CD4-positive, alpha-beta T cell (primary cell): ENCODE data around the gene TMEM129. TPM values are rescaled to one million over a fixed set of nuclear protein-coding genes. Genes with fewer than 3 reads are reported as not detected.
A peak's percentile ranks its signal among the peaks of the same experiment; 100 is the strongest.

Source experiments
- ATAC-seq: fragments of 200-7000 bp; cut with Tn5 transposase; one replicate; pipeline ENCODE4 v1.10.0; 2022; ENCODE audit warnings: mild to moderate bottlenecking; ENCODE audit not compliant: poor library complexity
- CTCF ChIA-PET: fragments of 350-600 bp; sonication (Branson Sonifier 250); formaldehyde crosslinking; loops from one replicate; lab custom pipeline; 2021; ENCODE audit warnings: antibody characterized with exemption, inconsistent platforms; lab: Charles Lee
- POLR2A ChIA-PET: fragments of 350-600 bp; sonication (Branson Sonifier 250); formaldehyde crosslinking; loops from one replicate; lab custom pipeline; 2021; ENCODE audit warnings: antibody characterized with exemption, inconsistent platforms; lab: Charles Lee
- DNase-seq, 14 experiments: peaks; one replicate each; pipeline ENCODE4 v3.0.0-alpha.2; 2013 to 2020; ENCODE audit warnings: mixed read lengths in 2 of 14
- H3K27ac ChIP-seq, 2 donors: one replicate each; pipeline versions ENCODE4 v1.5.1 to v1.7.0; 2013; ENCODE audit warnings: low read length in 2 of 2, low read depth in 1 of 2, mild to moderate bottlenecking in 1 of 2
- H3K27me3 ChIP-seq, 2 experiments: 1 replicate in 1 of 2; 2 replicates in 1 of 2; pipeline versions ENCODE4 v1.6.1 to v1.7.0; 2013; ENCODE audit warnings: low read length in 2 of 2, control low read depth in 1 of 2, mild to moderate bottlenecking in 1 of 2, moderate library complexity in 1 of 2; ENCODE audit not compliant: insufficient read depth in 2 of 2, control insufficient read depth in 1 of 2
- H3K36me3 ChIP-seq: one replicate; pipeline ENCODE4 v1.6.1; 2013; ENCODE audit warnings: low read length, control low read depth; ENCODE audit not compliant: insufficient read depth
- H3K4me1 ChIP-seq: one replicate; pipeline ENCODE4 v1.6.1; 2013; ENCODE audit warnings: low read length, control low read depth; ENCODE audit not compliant: insufficient read depth
- H3K4me3 ChIP-seq: one replicate; pipeline ENCODE4 v1.5.1; 2013; ENCODE audit warnings: mild to moderate bottlenecking, low read length, moderate library complexity
- H3K9me3 ChIP-seq, 2 experiments: 1 replicate in 1 of 2; 2 replicates in 1 of 2; pipeline versions ENCODE4 v1.6.1 to v1.7.0; 2013; ENCODE audit warnings: low read length in 2 of 2, mild to moderate bottlenecking in 2 of 2, control low read depth in 1 of 2, moderate library complexity in 1 of 2; ENCODE audit not compliant: control insufficient read depth in 1 of 2, insufficient read depth in 1 of 2
- H3K27ac Mint-ChIP-seq: one replicate; pipeline ENCODE4 v1.8.0; 2020; ENCODE audit warnings: mixed read lengths
- H3K27me3 Mint-ChIP-seq: one replicate; pipeline ENCODE4 v1.8.0; 2021; ENCODE audit warnings: mixed read lengths
- H3K36me3 Mint-ChIP-seq: one replicate; pipeline ENCODE4 v1.8.0; 2021; ENCODE audit warnings: low read depth, mixed read lengths
- H3K4me1 Mint-ChIP-seq: one replicate; pipeline ENCODE4 v1.8.0; 2021; ENCODE audit warnings: low read depth, mixed read lengths
- H3K4me3 Mint-ChIP-seq: one replicate; pipeline ENCODE4 v1.8.0; 2020; ENCODE audit warnings: mild to moderate bottlenecking, mixed read lengths
- H3K9me3 Mint-ChIP-seq: one replicate; pipeline ENCODE4 v1.8.0; 2020; ENCODE audit warnings: mixed read lengths
- intact Hi-C, 2 experiments: fragments of 100-400 bp; cut with DNase I in 1 of 2; cut with micrococcal nuclease in 1 of 2; formaldehyde crosslinking; loops; one replicate each; pipeline versions ENCODE4 v1.15.1 to v1.9.0; 2023 to 2025; cut with DNase I, micrococcal nuclease
- total RNA-seq, 174 experiments: library from RNA in 2 of 174; stranded (reverse) in 2 of 174; gene quantifications; one replicate each; pipeline ENCODE4 v1.2.3 and lab custom pipeline; 2021 to 2026
- TF ChIP-seq, protein P1 (sequence below): fragments of 200-600 bp; IDR thresholded peaks from one replicate; pipeline ENCODE4 v1.8.0; 2022; ENCODE audit warnings: antibody characterized with exemption, mild to moderate bottlenecking

Gene TMEM129
- total RNA-seq, 2 experiments from 2014 or later, result 17.2 to 17.6 TPM

DNA sequence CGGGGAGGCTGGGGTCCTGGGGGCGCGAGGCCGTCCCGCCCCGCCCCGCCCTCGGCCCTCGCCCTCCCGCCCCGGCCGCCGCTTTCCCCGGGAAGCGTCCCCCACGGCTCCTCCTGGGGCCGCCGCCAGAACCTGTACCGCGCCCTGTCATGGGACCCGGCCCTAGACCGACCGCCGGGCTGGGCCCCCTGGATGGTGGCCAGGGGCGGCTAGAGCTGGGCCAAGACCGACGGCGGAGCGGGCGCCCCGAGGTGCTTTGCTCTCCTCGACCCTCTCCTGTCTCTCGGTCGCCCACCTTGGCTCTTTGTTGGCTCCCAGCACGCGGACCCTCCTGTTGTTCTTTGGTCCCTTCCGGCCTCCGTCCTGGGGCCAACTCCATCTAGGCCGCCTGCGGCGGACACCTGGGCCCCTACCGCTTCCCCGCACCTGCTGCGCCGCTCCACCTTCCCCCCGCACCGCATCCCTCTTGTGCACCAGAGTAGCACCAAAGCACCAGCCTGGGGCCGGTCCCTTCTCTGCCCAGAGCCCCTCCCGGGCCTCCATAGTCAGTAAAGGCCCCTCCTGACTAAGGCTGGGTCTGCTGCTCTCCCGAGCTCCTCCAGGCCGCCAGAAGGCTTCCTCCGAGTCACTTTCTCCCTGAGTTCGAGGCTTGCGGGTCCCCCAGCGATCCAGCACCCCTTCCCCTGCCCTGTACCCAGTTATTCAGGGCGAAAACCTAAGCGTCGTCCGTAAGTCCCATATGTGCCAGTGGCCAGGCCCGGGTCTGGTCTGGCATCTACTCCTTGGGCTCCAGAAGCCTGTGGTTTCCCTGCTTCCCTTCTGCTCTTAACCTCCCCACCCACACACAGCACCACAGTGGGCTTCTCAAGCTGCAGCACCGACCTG, 785 bp upstream of the TMEM129 start:
- Histone ChIP-seq H3K27me3 (no peaks in the 10 kb centered on the region), H3K27ac (peak overlapping the region; percentile 85 to 88), H3K4me3 (peak overlapping the region; percentile 40), H3K9me3 (no peaks in the 10 kb centered on the region), H3K4me1 (peaks cover 80% of the 10 kb centered on the region), H3K36me3 (peaks cover 26% of the 10 kb centered on the region)
- TF ChIP-seq, protein P1, sequence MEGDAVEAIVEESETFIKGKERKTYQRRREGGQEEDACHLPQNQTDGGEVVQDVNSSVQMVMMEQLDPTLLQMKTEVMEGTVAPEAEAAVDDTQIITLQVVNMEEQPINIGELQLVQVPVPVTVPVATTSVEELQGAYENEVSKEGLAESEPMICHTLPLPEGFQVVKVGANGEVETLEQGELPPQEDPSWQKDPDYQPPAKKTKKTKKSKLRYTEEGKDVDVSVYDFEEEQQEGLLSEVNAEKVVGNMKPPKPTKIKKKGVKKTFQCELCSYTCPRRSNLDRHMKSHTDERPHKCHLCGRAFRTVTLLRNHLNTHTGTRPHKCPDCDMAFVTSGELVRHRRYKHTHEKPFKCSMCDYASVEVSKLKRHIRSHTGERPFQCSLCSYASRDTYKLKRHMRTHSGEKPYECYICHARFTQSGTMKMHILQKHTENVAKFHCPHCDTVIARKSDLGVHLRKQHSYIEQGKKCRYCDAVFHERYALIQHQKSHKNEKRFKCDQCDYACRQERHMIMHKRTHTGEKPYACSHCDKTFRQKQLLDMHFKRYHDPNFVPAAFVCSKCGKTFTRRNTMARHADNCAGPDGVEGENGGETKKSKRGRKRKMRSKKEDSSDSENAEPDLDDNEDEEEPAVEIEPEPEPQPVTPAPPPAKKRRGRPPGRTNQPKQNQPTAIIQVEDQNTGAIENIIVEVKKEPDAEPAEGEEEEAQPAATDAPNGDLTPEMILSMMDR, result no peak
- Mint-ChIP-seq H3K27me3 (no peaks in the 10 kb centered on the region), H3K27ac (peak overlapping the region; percentile 99), H3K4me3 (peak overlapping the region; percentile 92), H3K4me1 (peaks cover 63% of the 10 kb centered on the region), H3K36me3 (peaks cover 32% of the 10 kb centered on the region), H3K9me3 (no peaks in the 10 kb centered on the region)
- DNase-seq, result peak in 1 of 14 experiments; percentile 36
- intact Hi-C loops, result loop anchor here (1.0 to 10.0 kb wide), 7 partner anchors 10 to 1353 kb away; partner anchors contain the start of genes CTBP1 (in 1 of the 2), FAM53A (in 1 of the 2), HAUS3 (in 1 of the 2) and HTT (in 1 of the 2)
- no peak for ATAC-seq
- ChIA-PET CTCF (interaction anchor here (2.9 to 7.0 kb wide), 2 partner anchors 28 to 29 kb away, joined by 18 to 84 read pairs; no protein-coding TSS in a partner anchor), POLR2A (interaction anchor here (0.6 to 12.1 kb wide), 8 partner anchors 12 to 1662 kb away, joined by 3 to 205 read pairs (median 7); partner anchors contain the start of genes FAM53A, GRK4, NOP14 and SLBP)

DNA sequence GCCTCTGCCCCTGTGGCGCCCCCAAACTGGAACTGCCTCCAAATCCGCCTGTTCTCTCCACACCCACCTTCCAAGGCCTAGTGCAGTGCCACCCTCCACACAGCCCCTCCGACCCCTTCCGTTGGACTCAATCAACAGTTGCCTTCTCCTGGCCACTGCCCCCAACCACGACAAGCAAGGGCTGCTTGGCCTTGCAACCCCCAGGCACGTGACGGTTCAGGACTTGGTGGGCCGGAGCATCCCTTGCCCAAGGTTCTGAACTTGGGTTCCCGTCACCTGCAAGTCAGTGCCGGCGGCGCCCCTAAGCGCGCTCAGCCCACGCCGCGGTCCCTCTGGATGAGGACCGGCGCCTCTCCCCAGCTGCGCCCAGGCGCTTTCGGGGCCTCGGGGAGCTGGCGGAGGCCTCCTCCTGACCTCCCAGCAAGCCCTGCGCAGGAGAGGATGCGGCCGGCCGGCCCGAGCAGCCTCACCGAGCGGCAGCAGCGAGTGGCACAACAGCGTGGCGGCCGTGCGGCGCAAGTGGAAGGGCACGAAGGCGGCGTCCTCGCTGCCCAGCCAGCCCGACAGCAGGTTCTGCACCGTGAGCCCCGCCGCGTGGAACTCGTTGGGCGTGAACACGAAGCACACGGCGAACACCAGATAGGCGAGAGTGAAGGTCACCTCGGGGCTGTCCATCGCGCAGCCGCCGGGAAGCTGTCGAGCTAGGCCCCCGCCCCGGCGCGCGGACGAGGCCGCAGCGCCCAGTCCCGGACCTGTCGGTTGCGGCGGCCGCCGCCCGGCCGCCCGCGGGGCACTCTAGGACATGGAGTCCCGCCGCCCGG, 750 bp downstream of the TMEM129 start:
- TF ChIP-seq, protein P1, result no peak
- peak overlapping the region; percentile 87 for H3K4me3 Mint-ChIP-seq
- ChIA-PET POLR2A (interaction anchor here (0.9 to 12.1 kb wide), 10 partner anchors 11 to 1243 kb away, joined by 3 to 205 read pairs (median 3); partner anchors contain the start of genes FAM53A, GRK4, NOP14 and NSD2), CTCF (interaction anchor here (2.9 kb wide), 1 partner anchor 27 kb away, joined by 18 read pairs; no protein-coding TSS in a partner anchor)
- H3K27me3 ChIP-seq, result no peaks in the 10 kb centered on the region
- H3K36me3 ChIP-seq, result peaks cover 32% of the 10 kb centered on the region
- peak overlapping the region; percentile 58 to 67 for H3K27ac ChIP-seq
- H3K36me3 Mint-ChIP-seq, result peaks cover 25% of the 10 kb centered on the region
- H3K4me1 Mint-ChIP-seq, result peaks cover 52% of the 10 kb centered on the region
- peak in 11 of 14 experiments; percentile 17 to 74 (median 36) for DNase-seq
- H3K4me3 ChIP-seq, result peak overlapping the region; percentile 53
- intact Hi-C loops, result loop anchor here (5.0 to 10.0 kb wide), 5 partner anchors 38 to 1354 kb away; partner anchors contain the start of genes CTBP1 (in 1 of the 2), FAM53A (in 1 of the 2), HAUS3 (in 1 of the 2) and HTT (in 1 of the 2)
- H3K27me3 Mint-ChIP-seq, result no peaks in the 10 kb centered on the region
- H3K9me3 Mint-ChIP-seq, result no peaks in the 10 kb centered on the region
- peaks cover 73% of the 10 kb centered on the region for H3K4me1 ChIP-seq
- ATAC-seq, result peak; percentile 3
- peak overlapping the region; percentile 99 for H3K27ac Mint-ChIP-seq
- H3K9me3 ChIP-seq, result no peaks in the 10 kb centered on the region
